ENCODE measurements around the gene ANO8. TPM values are rescaled to one million over a fixed set of nuclear protein-coding genes. Genes with fewer than 3 reads are reported as not detected.

ANO8 gene
- polyA plus RNA-seq, 1 of the 3 experiments (the other 2 are of a cell fraction): 7.8 TPM

- no peak for TF ChIP-seq ZBTB33 (IDR thresholded peaks at IDR 0.05; ENCODE audit: borderline replicate concordance, low read depth)
- no peak for TF ChIP-seq SMC3 (IDR thresholded peaks at IDR 0.05; ENCODE audit: low read depth, low read length)
- TF ChIP-seq USF1 (IDR thresholded peaks at IDR 0.05; ENCODE audit: borderline replicate concordance, low read depth): no peak
- no peak for TF ChIP-seq POLR2AphosphoS5 (IDR thresholded peaks at IDR 0.05; ENCODE audit: low read depth, low read length)
- no peak for TF ChIP-seq RAD21 (IDR thresholded peaks at IDR 0.05; ENCODE audit: low read length)
- no peak for TF ChIP-seq PBX3 (IDR thresholded peaks at IDR 0.05)
- TF ChIP-seq TAF1 (IDR thresholded peaks at IDR 0.05; ENCODE audit: borderline replicate concordance, low read depth, low read length): no peak
- no peak for TF ChIP-seq MXI1 (IDR thresholded peaks at IDR 0.05; ENCODE audit: low read depth, low read length)
- TF ChIP-seq FOXJ3 (CRISPR knock-in tag; IDR thresholded peaks at IDR 0.05): no peak
- no peak for TF ChIP-seq MAX (IDR thresholded peaks at IDR 0.05; ENCODE audit: low read depth)
- no peak for TF ChIP-seq USF2 (IDR thresholded peaks at IDR 0.05; ENCODE audit: borderline replicate concordance, low read depth, low read length)
- no peak for TF ChIP-seq CTCF (IDR thresholded peaks at IDR 0.05)
- no peak for TF ChIP-seq RCOR1 (IDR thresholded peaks at IDR 0.05; ENCODE audit: low read length)
Measured at GRCh38 chr19:17352608-17353280, 18.1 kb upstream of the ANO8 start (continued).

All from SK-N-SH (cell line).